ENCODE results near the gene ST6GALNAC3. TPM values are rescaled to one million over a fixed set of nuclear protein-coding genes. Genes with fewer than 3 reads are reported as not detected.

The ST6GALNAC3 gene
- total and polyA plus RNA-seq, 11 donors = 2.5 to 7.7 (median 4.4) TPM

GRCh38 chr1:76428028-76428427 is 353.5 kb downstream of the ST6GALNAC3 start:
- Histone ChIP-seq H3K9me3 (no peaks in the 10 kb centered on the region), H3K36me3 (no peaks in the 10 kb centered on the region), H3K4me1 (peaks cover 0 to 8% (median 0%) of the 10 kb centered on the region in 12 donors), H3K4me3 (no peak overlapping the region), H3K27ac (no peak overlapping the region), H3K27me3 (no peaks in the 10 kb centered on the region)
- TF ChIP-seq POLR2A (IDR thresholded peaks at IDR 0.05) (no peak), CTCF (IDR thresholded peaks at IDR 0.05) (no peak)
- ATAC-seq = no peak
- 91 to 96% (median 93%) methylated on average over 2 of the region's 2 CpGs for WGBS, 4 donors
- intact Hi-C loops (cut with DNase I) = no loop called here
- DNase-seq = no peak

GRCh38 chr1:76430531-76430930 is 356.0 kb downstream of the ST6GALNAC3 start:
- no peaks in the 10 kb centered on the region for H3K9me3 ChIP-seq
- H3K4me3 ChIP-seq = no peak overlapping the region
- peaks cover 0 to 8% (median 0%) of the 10 kb centered on the region in 12 donors for H3K4me1 ChIP-seq
- no peaks in the 10 kb centered on the region for H3K36me3 ChIP-seq
- no peak overlapping the region for H3K27ac ChIP-seq
- TF ChIP-seq POLR2A (IDR thresholded peaks at IDR 0.05) (no peak), CTCF (IDR thresholded peaks at IDR 0.05) (no peak)
- intact Hi-C loops (cut with DNase I) = no loop called here
- DNase-seq (no peak), ATAC-seq (no peak)
- H3K27me3 ChIP-seq = no peaks in the 10 kb centered on the region
- WGBS, 4 donors = 35 to 45% (median 39%) methylated on average over 3 of the region's 3 CpGs

GRCh38 chr1:76433526-76433925 is 359.0 kb downstream of the ST6GALNAC3 start:
- no peak overlapping the region for H3K27ac ChIP-seq
- H3K4me1 ChIP-seq = peaks cover 0 to 8% (median 0%) of the 10 kb centered on the region in 12 donors
- intact Hi-C loops (cut with DNase I) = no loop called here
- DNase-seq (no peak), ATAC-seq (no peak)
- H3K9me3 ChIP-seq = no peaks in the 10 kb centered on the region
- no peak for TF ChIP-seq CTCF (IDR thresholded peaks at IDR 0.05)
- H3K4me3 ChIP-seq = no peak overlapping the region
- no peaks in the 10 kb centered on the region for H3K36me3 ChIP-seq
- H3K27me3 ChIP-seq = no peaks in the 10 kb centered on the region

- ATAC-seq = no peak
- no peak for DNase-seq
- TF ChIP-seq CTCF (IDR thresholded peaks at IDR 0.05) (no peak), POLR2A (IDR thresholded peaks at IDR 0.05) (no peak)
- Histone ChIP-seq H3K27me3 (no peaks in the 10 kb centered on the region), H3K9me3 (peaks cover 0 to 5% (median 0%) of the 10 kb centered on the region in 12 donors), H3K4me1 (no peaks in the 10 kb centered on the region), H3K36me3 (no peaks in the 10 kb centered on the region), H3K4me3 (no peak overlapping the region), H3K27ac (no peak overlapping the region)
- 46 to 59% (median 52%) methylated on average over 3 of the region's 3 CpGs for WGBS, 4 donors
- intact Hi-C loops (cut with DNase I) = no loop called here
Measured at GRCh38 chr1:76443217-76443616, 368.7 kb downstream of the ST6GALNAC3 start.

Measured in heart left ventricle (tissue), 16 donors.